H1 (cell line): ENCODE data around the gene BORCS8. TPM values are rescaled to one million over a fixed set of nuclear protein-coding genes. Genes with fewer than 3 reads are reported as not detected.

Source experiments
- CTCF ChIA-PET: fragments of 300-600 bp; sonication (Branson Sonifier 250); formaldehyde crosslinking; loops from one replicate; lab custom pipeline; 2021; ENCODE audit not compliant: partially characterized antibody; lab: Charles Lee
- POLR2A ChIA-PET: fragments of 300-600 bp; sonication (Branson Sonifier 250); formaldehyde crosslinking; loops from one replicate; lab custom pipeline; 2021; ENCODE audit warnings: inconsistent platforms; ENCODE audit not compliant: partially characterized antibody; lab: Charles Lee
- DNase-seq, 2 experiments: peaks; one replicate each; pipeline versions ENCODE4 v3.0.0 to v3.0.0-alpha.2; 2010 to 2022; ENCODE audit warnings: low spot score in 2 of 2, low read depth in 1 of 2, mixed read lengths in 1 of 2
- FAIRE-seq: peaks from 2 replicates; lab custom pipeline; 2011; peaks lifted over from hg19 to GRCh38; lab: Jason Lieb, UNC
- H2AFZ ChIP-seq: 2 replicates; pipeline ENCODE4 v1.8.1; 2012; ENCODE audit warnings: low read length, inconsistent platforms
- H2AK5ac ChIP-seq: 2 replicates; pipeline ENCODE4 v1.6.1; 2013; ENCODE audit warnings: low read depth, low read length
- H2BK120ac ChIP-seq: replicated peaks from 2 replicates; pipeline ENCODE3; 2013; ENCODE audit warnings: low read depth, low read length, inconsistent platforms
- H2BK12ac ChIP-seq: 2 replicates; pipeline ENCODE4 v1.6.1; 2013; ENCODE audit warnings: low read depth, low read length
- H2BK15ac ChIP-seq: 2 replicates; pipeline ENCODE4 v1.6.1; 2013; ENCODE audit warnings: low read length
- H2BK20ac ChIP-seq: 2 replicates; pipeline ENCODE4 v1.6.1; 2013; ENCODE audit warnings: low read length
- H2BK5ac ChIP-seq: 2 replicates; pipeline ENCODE4 v1.6.1; 2013; ENCODE audit warnings: low read depth, low read length
- H3K14ac ChIP-seq: 2 replicates; pipeline ENCODE4 v1.6.1; 2013; ENCODE audit warnings: inconsistent platforms; ENCODE audit not compliant: insufficient read length
- H3K18ac ChIP-seq: 2 replicates; pipeline ENCODE4 v1.6.1; 2013; ENCODE audit warnings: low read length; ENCODE audit errors: extremely low read depth
- H3K23ac ChIP-seq: 2 replicates; pipeline ENCODE4 v1.6.1; 2013; ENCODE audit warnings: inconsistent platforms; ENCODE audit not compliant: insufficient read length
- H3K23me2 ChIP-seq: 2 replicates; pipeline ENCODE4 v1.6.1; 2013; ENCODE audit warnings: low read depth, low read length
- H3K27ac ChIP-seq: 2 replicates; pipeline ENCODE4 v1.6.1; 2011; ENCODE audit warnings: low read depth, low read length, inconsistent platforms
- H3K27me3 ChIP-seq, 4 experiments: replicated peaks in 1 of 4; 1 replicate in 1 of 4; 2 replicates in 3 of 4; pipeline versions ENCODE4 v1.6.1 to v1.8.1; 2011 to 2013; ENCODE audit warnings: low read length in 3 of 4, mild to moderate bottlenecking in 3 of 4, inconsistent platforms in 2 of 4, mixed read lengths in 2 of 4, moderate library complexity in 1 of 4; ENCODE audit not compliant: control insufficient read depth in 3 of 4, insufficient read depth in 3 of 4; ENCODE audit errors: extremely low read depth in 1 of 4
- H3K36me3 ChIP-seq, 4 experiments: 2 replicates each; pipeline versions ENCODE4 v1.6.1 to v1.8.1; 2011 to 2013; ENCODE audit warnings: mild to moderate bottlenecking in 4 of 4, low read length in 3 of 4, moderate library complexity in 2 of 4, control low read depth in 1 of 4, inconsistent platforms in 1 of 4; ENCODE audit not compliant: insufficient read depth in 4 of 4, control insufficient read depth in 2 of 4
- H3K4ac ChIP-seq: replicated peaks from 2 replicates; pipeline ENCODE3; 2013; ENCODE audit warnings: low read length, low read depth, mixed read lengths, inconsistent platforms; ENCODE audit not compliant: insufficient read length
- H3K4me1 ChIP-seq, 4 experiments: replicated peaks in 1 of 4; 1 replicate in 1 of 4; 2 replicates in 3 of 4; pipeline versions ENCODE4 v1.6.1 to v1.8.1; 2011 to 2013; ENCODE audit warnings: low read length in 3 of 4, inconsistent platforms in 2 of 4, mixed read lengths in 1 of 4; ENCODE audit not compliant: insufficient read depth in 4 of 4, control insufficient read depth in 3 of 4
- H3K4me2 ChIP-seq, 2 experiments: 2 replicates each; pipeline versions ENCODE4 v1.6.1 to v1.8.1; 2011 to 2013; ENCODE audit warnings: low read depth in 2 of 2, low read length in 2 of 2, control low read depth in 1 of 2, inconsistent platforms in 1 of 2, mild to moderate bottlenecking in 1 of 2; ENCODE audit not compliant: insufficient read depth in 1 of 2
- H3K4me3 ChIP-seq, 4 experiments: fragments of 200-600, 300-600 bp in 1 of 4; sonication (generic), shearing (Covaris generic), sonication (Bioruptor Twin) in 1 of 4; 2 replicates each; pipeline versions ENCODE4 v1.5.1 to v1.8.1; 2011 to 2016; ENCODE audit warnings: low read length in 4 of 4, low read depth in 3 of 4, control low read depth in 2 of 4, inconsistent platforms in 2 of 4, mild to moderate bottlenecking in 2 of 4, mixed read lengths in 1 of 4, moderate library complexity in 1 of 4; ENCODE audit not compliant: insufficient read depth in 2 of 4; ENCODE audit errors: extremely low read depth in 1 of 4
- H3K56ac ChIP-seq: replicated peaks from 2 replicates; pipeline ENCODE3; 2013; ENCODE audit warnings: low read depth, mild to moderate bottlenecking, mixed read lengths, low read length, inconsistent platforms; ENCODE audit not compliant: insufficient read length
- H3K79me1 ChIP-seq: 2 replicates; pipeline ENCODE4 v1.6.1; 2013; ENCODE audit warnings: low read depth, low read length, control low read depth
- H3K79me2 ChIP-seq, 2 experiments: 2 replicates each; pipeline versions ENCODE4 v1.6.1 to v1.8.1; 2012 to 2013; ENCODE audit warnings: low read length in 2 of 2, mild to moderate bottlenecking in 2 of 2, inconsistent platforms in 1 of 2; ENCODE audit not compliant: insufficient read depth in 2 of 2, control insufficient read depth in 1 of 2
- H3K9ac ChIP-seq, 4 experiments: replicated peaks in 1 of 4; 1 replicate in 1 of 4; 2 replicates in 3 of 4; pipeline versions ENCODE4 v1.6.1 to v1.8.1; 2011 to 2013; ENCODE audit warnings: low read depth in 3 of 4, low read length in 3 of 4, control low read depth in 2 of 4, mild to moderate bottlenecking in 2 of 4, moderate library complexity in 2 of 4, inconsistent platforms in 1 of 4; ENCODE audit errors: extremely low read depth in 1 of 4
- H3K9me3 ChIP-seq, 2 experiments: 2 replicates each; pipeline versions ENCODE4 v1.6.1 to v1.8.1; 2012 to 2013; ENCODE audit warnings: mild to moderate bottlenecking in 2 of 2, moderate library complexity in 2 of 2, control low read depth in 1 of 2, inconsistent platforms in 1 of 2, low read depth in 1 of 2, low read length in 1 of 2, mixed read lengths in 1 of 2; ENCODE audit not compliant: insufficient read depth in 2 of 2
- H4K20me1 ChIP-seq, 2 experiments: replicated peaks in 1 of 2; 2 replicates each; pipeline versions ENCODE3 to v1.8.1; 2011 to 2013; ENCODE audit warnings: inconsistent platforms in 2 of 2, low read length in 2 of 2, mild to moderate bottlenecking in 1 of 2; ENCODE audit not compliant: insufficient read depth in 2 of 2, control insufficient read depth in 1 of 2
- H4K5ac ChIP-seq: 2 replicates; pipeline ENCODE4 v1.6.1; 2013; ENCODE audit warnings: low read length, low read depth, mixed read lengths, inconsistent platforms; ENCODE audit not compliant: insufficient read length
- H4K8ac ChIP-seq: 2 replicates; pipeline ENCODE4 v1.8.0; 2013; ENCODE audit warnings: mild to moderate bottlenecking, moderate library complexity, low read length, inconsistent platforms; ENCODE audit not compliant: insufficient read depth; ENCODE audit errors: extremely low read depth
- H4K91ac ChIP-seq: replicated peaks from 2 replicates; pipeline ENCODE3; 2013; ENCODE audit warnings: low read length, mixed read lengths, inconsistent platforms; ENCODE audit not compliant: insufficient read length
- CTBP2 ChIP-seq: IDR thresholded peaks from 2 replicates; pipeline ENCODE4 v1.7.0; 2011; ENCODE audit warnings: borderline replicate concordance, mild to moderate bottlenecking, moderate library complexity, mixed read lengths, low read length; ENCODE audit not compliant: insufficient read depth, insufficient read length
- EP300 ChIP-seq, 2 experiments: IDR thresholded peaks; 1 replicate in 1 of 2; 2 replicates in 1 of 2; pipeline ENCODE4 v1.6.1; 2011 to 2012; ENCODE audit warnings: low read depth in 2 of 2, low read length in 2 of 2, mild to moderate bottlenecking in 2 of 2, borderline replicate concordance in 1 of 2, inconsistent platforms in 1 of 2, moderate library complexity in 1 of 2
- HDAC2 ChIP-seq, 2 experiments: fragments of 300-600 bp in 1 of 2; sonication (generic) in 1 of 2; IDR thresholded peaks; 2 replicates each; pipeline ENCODE4 v1.6.1; 2011 to 2012; ENCODE audit warnings: low read depth in 2 of 2, low read length in 2 of 2, mild to moderate bottlenecking in 2 of 2, moderate library complexity in 2 of 2, borderline replicate concordance in 1 of 2, inconsistent platforms in 1 of 2
- RFX5 ChIP-seq: IDR thresholded peaks from 2 replicates; pipeline ENCODE4 v1.6.1; 2011; ENCODE audit warnings: low read depth, low read length, improper control_type of control experiment, borderline replicate concordance
- YY1 ChIP-seq: IDR thresholded peaks from 2 replicates; pipeline ENCODE4 v1.6.1; 2011; ENCODE audit warnings: low read depth, mild to moderate bottlenecking, low read length
- WGBS, 2 experiments: shearing (Covaris generic) in 1 of 2; methylation state at CpG; one replicate each; pipeline versions ENCODE4 v1.1.6 to v1.1.7; 2013 to 2015; ENCODE audit warnings: low lambda C conversion rate in 2 of 2, mixed read lengths in 2 of 2, inconsistent platforms in 1 of 2, low coverage in 1 of 2, missing lambda C conversion rate in 1 of 2; ENCODE audit not compliant: insufficient replicate concordance in 2 of 2, insufficient coverage in 1 of 2, insufficient read length in 1 of 2; ENCODE audit errors: extremely low coverage in 1 of 2, missing lambda C conversion rate in 1 of 2; 5-methylcytosine and 5-hydroxymethylcytosine counted together
- polyA plus RNA-seq, 7 experiments: library from polyadenylated mRNA; depleted of rRNA in 3 of 7; stranded (reverse) in 5 of 7; unstranded in 2 of 7; fragments of >200 nt in 5 of 7; fragments of 200-250 nt in 2 of 7; gene quantifications; 1 replicate in 5 of 7; 2 replicates in 1 of 7; 4 replicates in 1 of 7; pipeline versions ENCODE4 v1.2.1 to v1.2.3, GENCODE V29; 2011 to 2013; ENCODE audit warnings: missing spikeins in 2 of 7, mixed read lengths in 2 of 7
- total RNA-seq: library from RNA; stranded (reverse); fragmentation: NEBNext Ultra II Directional; extraction: Animal tissue kit (Norgen Biotek cat#: 25700); gene quantifications from 2 replicates; pipeline ENCODE4 v1.2.1, GENCODE V29; 2021
- TF ChIP-seq, protein P1 (sequence below), 3 experiments: IDR thresholded peaks; 1 replicate in 2 of 3; 2 replicates in 1 of 3; pipeline versions ENCODE4 v1.5.1 to v1.6.1; 2011; ENCODE audit warnings: low read length in 3 of 3, mild to moderate bottlenecking in 3 of 3, inconsistent platforms in 2 of 3, low read depth in 1 of 3, moderate library complexity in 1 of 3; ENCODE audit not compliant: insufficient read depth in 1 of 3; ENCODE audit errors: control extremely low read depth in 1 of 3

The BORCS8 gene
- total and polyA plus RNA-seq, 2 of the 8 experiments (the other 6 are each of a cell fraction or from before 2014, with no cell fraction given), result 15.0 to 15.9 TPM

DNA sequence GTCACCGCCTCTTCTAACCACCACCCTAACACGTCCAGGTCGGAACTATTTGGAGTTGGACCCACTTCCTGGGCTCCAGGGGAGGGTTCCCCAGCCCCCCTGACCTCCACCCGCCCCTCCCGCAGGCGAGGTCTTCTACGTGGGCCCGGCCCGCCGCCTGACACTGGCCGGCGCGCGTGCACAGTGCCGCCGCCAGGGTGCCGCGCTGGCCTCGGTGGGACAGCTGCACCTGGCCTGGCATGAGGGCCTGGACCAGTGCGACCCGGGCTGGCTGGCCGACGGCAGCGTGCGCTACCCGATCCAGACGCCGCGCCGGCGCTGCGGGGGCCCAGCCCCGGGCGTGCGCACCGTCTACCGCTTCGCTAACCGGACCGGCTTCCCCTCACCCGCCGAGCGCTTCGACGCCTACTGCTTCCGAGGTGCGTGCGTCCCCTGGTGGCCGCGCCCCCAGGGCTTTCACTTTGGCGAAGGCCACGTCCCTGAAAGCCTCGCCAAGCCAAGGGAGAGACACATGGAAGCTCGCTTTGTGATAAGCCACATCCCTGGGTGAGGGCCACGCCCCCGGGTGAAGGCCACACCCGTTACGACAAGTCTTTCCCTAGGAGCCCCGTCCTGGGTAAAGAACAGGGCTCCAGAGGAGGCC, 33.0 kb upstream of the BORCS8 start:
- ChIA-PET CTCF (interaction anchor here (0.8 to 2.5 kb wide), 22 partner anchors 9 to 389 kb away, joined by 3 to 20 read pairs (median 4); partner anchors contain the start of genes BORCS8, NCAN and RFXANK), POLR2A (interaction anchor here (0.9 to 2.1 kb wide), 7 partner anchors 9 to 161 kb away, joined by 3 to 10 read pairs (median 4); partner anchors contain the start of genes NCAN, NR2C2AP and SLC25A42)
- Histone ChIP-seq H4K91ac (no peak overlapping the region), H3K79me2 (no peaks in the 10 kb centered on the region), H4K8ac (peak overlapping the region; percentile 76), H3K4me3 (peak overlapping the region; percentile 17 to 59 (median 33)), H2BK120ac (no peak overlapping the region), H2BK20ac (no peak overlapping the region), H3K4me1 (peaks cover 0 to 7% (median 3%) of the 10 kb centered on the region in 4 experiments; a peak in 4 of 7 replicates), H3K4ac (no peak overlapping the region), H3K36me3 (no peaks in the 10 kb centered on the region), H3K23me2 (peaks cover 5% of the 10 kb centered on the region; the same call in 1 of the 2 replicates), H3K23ac (no peak overlapping the region), H3K9ac (no peak overlapping the region; a peak in 1 of 7 replicates), H3K9me3 (peaks cover 4 to 5% of the 10 kb centered on the region in 2 experiments; a peak in 2 of 4 replicates), H2AFZ (peak overlapping the region; percentile 65; the same call in 1 of the 2 replicates), H2BK5ac (no peak overlapping the region), H4K20me1 (no peaks in the 10 kb centered on the region), H4K5ac (no peak overlapping the region), H2BK15ac (no peak overlapping the region), H3K18ac (no peak overlapping the region), H2AK5ac (no peak overlapping the region), H3K14ac (no peak overlapping the region), H3K4me2 (peak overlapping the region; percentile 42 to 73), H3K27ac (no peak overlapping the region), H3K79me1 (no peaks in the 10 kb centered on the region), H3K27me3 (peaks cover 2 to 17% (median 11%) of the 10 kb centered on the region in 4 experiments), H2BK12ac (no peak overlapping the region), H3K56ac (no peak overlapping the region)
- DNase-seq, result peak; percentile 73 to 91
- peak; percentile 45 for FAIRE-seq
- WGBS, 2 experiments, result 4% methylated on average over 50 of the region's 59 CpGs; no CpG with 5 or more reads in 1 of the 2 experiments
- no peak for TF ChIP-seq RFX5
- no peak for TF ChIP-seq CTBP2
- no peak for TF ChIP-seq EP300 (IDR thresholded peaks at IDR 0.05; ENCODE audit: borderline replicate concordance in 1 of 2, low read depth in 2 of 2, low read length in 2 of 2)
- TF ChIP-seq HDAC2 (IDR thresholded peaks at IDR 0.05; ENCODE audit: borderline replicate concordance in 1 of 2, low read depth in 2 of 2, low read length in 2 of 2), result no peak
- TF ChIP-seq, protein P1, sequence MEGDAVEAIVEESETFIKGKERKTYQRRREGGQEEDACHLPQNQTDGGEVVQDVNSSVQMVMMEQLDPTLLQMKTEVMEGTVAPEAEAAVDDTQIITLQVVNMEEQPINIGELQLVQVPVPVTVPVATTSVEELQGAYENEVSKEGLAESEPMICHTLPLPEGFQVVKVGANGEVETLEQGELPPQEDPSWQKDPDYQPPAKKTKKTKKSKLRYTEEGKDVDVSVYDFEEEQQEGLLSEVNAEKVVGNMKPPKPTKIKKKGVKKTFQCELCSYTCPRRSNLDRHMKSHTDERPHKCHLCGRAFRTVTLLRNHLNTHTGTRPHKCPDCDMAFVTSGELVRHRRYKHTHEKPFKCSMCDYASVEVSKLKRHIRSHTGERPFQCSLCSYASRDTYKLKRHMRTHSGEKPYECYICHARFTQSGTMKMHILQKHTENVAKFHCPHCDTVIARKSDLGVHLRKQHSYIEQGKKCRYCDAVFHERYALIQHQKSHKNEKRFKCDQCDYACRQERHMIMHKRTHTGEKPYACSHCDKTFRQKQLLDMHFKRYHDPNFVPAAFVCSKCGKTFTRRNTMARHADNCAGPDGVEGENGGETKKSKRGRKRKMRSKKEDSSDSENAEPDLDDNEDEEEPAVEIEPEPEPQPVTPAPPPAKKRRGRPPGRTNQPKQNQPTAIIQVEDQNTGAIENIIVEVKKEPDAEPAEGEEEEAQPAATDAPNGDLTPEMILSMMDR (IDR thresholded peaks at IDR 0.05; ENCODE audit: control extremely low read depth in 1 of 3, insufficient read depth in 1 of 3, low read depth in 1 of 3, low read length in 3 of 3), result peak; percentile 76 to 78 (median 76)
- TF ChIP-seq YY1, result no peak
